ENCODE data around the gene OR11G2. TPM values are rescaled to one million over a fixed set of nuclear protein-coding genes. Genes with fewer than 3 reads are reported as not detected.
"Not testable (repeated sequence)": the region's sequence is repeated elsewhere in the genome, so short reads cannot be mapped to it uniquely, and the experiment has no call there.

OR11G2 gene
- total and polyA plus RNA-seq, 2 donors (not counting 3 experiments of a cell fraction or from before 2014, with no cell fraction given): not detected

GRCh38 chr14:20195170-20195569, 4.5 kb downstream of the OR11G2 start:
- DNase-seq (ENCODE audit: low read depth, low spot score); BruUV-seq (replicated peaks); H3K36me3 ChIP-seq (ENCODE audit: control insufficient read depth in 2 of 2, extremely low read depth in 1 of 2, insufficient read depth in 2 of 2, low read length in 2 of 2); H3K4me1 ChIP-seq (ENCODE audit: control insufficient read depth, extremely low read depth, insufficient read depth, low read length); H3K9me1 ChIP-seq (replicated peaks; ENCODE audit: control insufficient read depth, extremely low read depth, insufficient read depth, low read length); CTCF ChIA-PET; H3K9me3 ChIP-seq (replicated peaks; ENCODE audit: control insufficient read depth, insufficient read depth, low read length); H4K20me1 ChIP-seq (replicated peaks; ENCODE audit: control insufficient read depth, extremely low read depth, insufficient read depth, low read length); H3K27me3 ChIP-seq (ENCODE audit: control insufficient read depth in 2 of 2, insufficient read depth in 2 of 2, low read length in 2 of 2); H3K4me2 ChIP-seq (ENCODE audit: insufficient read depth, low read length); FAIRE-seq; H3K9ac ChIP-seq (replicated peaks; ENCODE audit: extremely low read depth, insufficient read depth, low read length); intact Hi-C loops (cut with micrococcal nuclease); H3K79me2 ChIP-seq (ENCODE audit: control insufficient read depth, insufficient read depth, low read length); POLR2A ChIA-PET; H3K4me3 ChIP-seq (replicated peaks in 1 of 3; ENCODE audit: insufficient read depth in 1 of 3, low read depth in 1 of 3, low read length in 3 of 3); dilution Hi-C loops (cut with MboI; ENCODE audit: extremely low pct_ligation_motif_present, low sequenced_read_pairs); H2AFZ ChIP-seq (ENCODE audit: low read depth, low read length); H3K27ac ChIP-seq (ENCODE audit: insufficient read depth, low read depth, low read length): not testable (repeated sequence)

GRCh38 chr14:20195911-20196310, 5.2 kb downstream of the OR11G2 start:
- no peaks in the 10 kb centered on the region for H3K27me3 ChIP-seq (ENCODE audit: control insufficient read depth in 2 of 2, insufficient read depth in 2 of 2, low read length in 2 of 2)
- H3K9ac ChIP-seq (replicated peaks; ENCODE audit: extremely low read depth, insufficient read depth, low read length): no peak overlapping the region
- dilution Hi-C loops (cut with MboI; ENCODE audit: extremely low pct_ligation_motif_present, low sequenced_read_pairs) (no loop called here), intact Hi-C loops (cut with micrococcal nuclease) (no loop called here)
- H3K9me1 ChIP-seq (replicated peaks; ENCODE audit: control insufficient read depth, extremely low read depth, insufficient read depth, low read length): no peaks in the 10 kb centered on the region
- no peaks in the 10 kb centered on the region for H3K79me2 ChIP-seq (ENCODE audit: control insufficient read depth, insufficient read depth, low read length)
- no TSS peak for BruUV-seq (replicated peaks)
- H2AFZ ChIP-seq (ENCODE audit: low read depth, low read length): no peak overlapping the region
- H3K9me3 ChIP-seq (replicated peaks; ENCODE audit: control insufficient read depth, insufficient read depth, low read length): peaks cover 1% of the 10 kb centered on the region
- ChIA-PET CTCF (no interaction called here), POLR2A (no interaction called here)
- no peaks in the 10 kb centered on the region for H4K20me1 ChIP-seq (replicated peaks; ENCODE audit: control insufficient read depth, extremely low read depth, insufficient read depth, low read length)
- TF ChIP-seq, protein P1, sequence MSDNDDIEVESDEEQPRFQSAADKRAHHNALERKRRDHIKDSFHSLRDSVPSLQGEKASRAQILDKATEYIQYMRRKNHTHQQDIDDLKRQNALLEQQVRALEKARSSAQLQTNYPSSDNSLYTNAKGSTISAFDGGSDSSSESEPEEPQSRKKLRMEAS (IDR thresholded peaks at IDR 0.05; ENCODE audit: insufficient read depth, insufficient read length): no peak
- no peak for TF ChIP-seq GATA2 (IDR thresholded peaks at IDR 0.05; ENCODE audit: insufficient read depth, insufficient read length, low read depth, low read length)
- no peak for TF ChIP-seq JUN (IDR thresholded peaks at IDR 0.05; ENCODE audit: borderline replicate concordance, insufficient read depth, insufficient read length, low read depth)
- no peak for TF ChIP-seq FOS (IDR thresholded peaks at IDR 0.05; ENCODE audit: borderline replicate concordance, insufficient read depth, low read length)
- no peak for TF ChIP-seq POLR2A (IDR thresholded peaks at IDR 0.05; ENCODE audit: low read depth, low read length)
- TF ChIP-seq EZH2 (IDR thresholded peaks at IDR 0.05; ENCODE audit: borderline replicate concordance, low read depth, low read length, severe bottlenecking): no peak
- TF ChIP-seq, protein P2, sequence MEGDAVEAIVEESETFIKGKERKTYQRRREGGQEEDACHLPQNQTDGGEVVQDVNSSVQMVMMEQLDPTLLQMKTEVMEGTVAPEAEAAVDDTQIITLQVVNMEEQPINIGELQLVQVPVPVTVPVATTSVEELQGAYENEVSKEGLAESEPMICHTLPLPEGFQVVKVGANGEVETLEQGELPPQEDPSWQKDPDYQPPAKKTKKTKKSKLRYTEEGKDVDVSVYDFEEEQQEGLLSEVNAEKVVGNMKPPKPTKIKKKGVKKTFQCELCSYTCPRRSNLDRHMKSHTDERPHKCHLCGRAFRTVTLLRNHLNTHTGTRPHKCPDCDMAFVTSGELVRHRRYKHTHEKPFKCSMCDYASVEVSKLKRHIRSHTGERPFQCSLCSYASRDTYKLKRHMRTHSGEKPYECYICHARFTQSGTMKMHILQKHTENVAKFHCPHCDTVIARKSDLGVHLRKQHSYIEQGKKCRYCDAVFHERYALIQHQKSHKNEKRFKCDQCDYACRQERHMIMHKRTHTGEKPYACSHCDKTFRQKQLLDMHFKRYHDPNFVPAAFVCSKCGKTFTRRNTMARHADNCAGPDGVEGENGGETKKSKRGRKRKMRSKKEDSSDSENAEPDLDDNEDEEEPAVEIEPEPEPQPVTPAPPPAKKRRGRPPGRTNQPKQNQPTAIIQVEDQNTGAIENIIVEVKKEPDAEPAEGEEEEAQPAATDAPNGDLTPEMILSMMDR (IDR thresholded peaks at IDR 0.05; ENCODE audit: extremely low read depth in 1 of 2, insufficient read depth in 1 of 2, low read depth in 1 of 2, low read length in 2 of 2): no peak
- TF ChIP-seq POLR2AphosphoS5 (IDR thresholded peaks at IDR 0.05; ENCODE audit: insufficient read depth, low read depth, low read length): no peak
- no peak for TF ChIP-seq MYC (IDR thresholded peaks at IDR 0.05; ENCODE audit: low read depth, low read length)
- H3K36me3 ChIP-seq (ENCODE audit: control insufficient read depth in 2 of 2, extremely low read depth in 1 of 2, insufficient read depth in 2 of 2, low read length in 2 of 2): no peaks in the 10 kb centered on the region
- H3K27ac ChIP-seq (ENCODE audit: insufficient read depth, low read depth, low read length): no peak overlapping the region
- no peak overlapping the region for H3K4me2 ChIP-seq (ENCODE audit: insufficient read depth, low read length)
- no peak overlapping the region for H3K4me3 ChIP-seq (replicated peaks in 1 of 3; ENCODE audit: insufficient read depth in 1 of 3, low read depth in 1 of 3, low read length in 3 of 3)
- DNase-seq (ENCODE audit: low read depth, low spot score) (no peak), FAIRE-seq (no peak)
- no peaks in the 10 kb centered on the region for H3K4me1 ChIP-seq (ENCODE audit: control insufficient read depth, extremely low read depth, insufficient read depth, low read length)
